Central memory CD4-positive, alpha-beta T cell (primary cell): Measurements from ENCODE around the gene MEGF9.

ENCODE experiments used
- DNase-seq: peaks from one replicate; pipeline ENCODE4 v3.0.0; 2022

The MEGF9 gene

GRCh38 chr9:120701248-120701647 is 13.0 kb downstream of the MEGF9 start:
- DNase-seq = no peak

GRCh38 chr9:120698766-120699165 is 15.5 kb downstream of the MEGF9 start:
- DNase-seq = no peak

GRCh38 chr9:120697448-120697847 is 16.8 kb downstream of the MEGF9 start:
- no peak for DNase-seq

GRCh38 chr9:120696551-120697230 is 17.6 kb downstream of the MEGF9 start:
- no peak for DNase-seq

- no peak for DNase-seq
These were observed 19.7 kb downstream of the MEGF9 start for GRCh38 chr9:120694559-120694958.

- no peak for DNase-seq
These were observed 20.6 kb downstream of the MEGF9 start for GRCh38 chr9:120693700-120694008.

GRCh38 chr9:120692901-120693699 is 21.2 kb downstream of the MEGF9 start:
- no peak for DNase-seq

- no peak for DNase-seq
These were observed 23.9 kb downstream of the MEGF9 start for GRCh38 chr9:120690372-120690771.

GRCh38 chr9:120689860-120690259 is 24.4 kb downstream of the MEGF9 start:
- DNase-seq = no peak

- no peak for DNase-seq
These were observed 25.5 kb downstream of the MEGF9 start for GRCh38 chr9:120688758-120689157.

- no peak for DNase-seq
These were observed 31.1 kb downstream of the MEGF9 start for GRCh38 chr9:120683150-120683549.

- no peak for DNase-seq
These were observed 33.1 kb downstream of the MEGF9 start for GRCh38 chr9:120681121-120681520.

GRCh38 chr9:120680579-120680978 is 33.7 kb downstream of the MEGF9 start:
- no peak for DNase-seq

- no peak for DNase-seq
These were observed 34.1 kb downstream of the MEGF9 start for GRCh38 chr9:120680161-120680560.

GRCh38 chr9:120677965-120678364 is 36.3 kb downstream of the MEGF9 start:
- DNase-seq = no peak

- DNase-seq = no peak
These were observed 37.4 kb downstream of the MEGF9 start for GRCh38 chr9:120676767-120677402.

- no peak for DNase-seq
These were observed 45.9 kb downstream of the MEGF9 start for GRCh38 chr9:120668399-120668798.

GRCh38 chr9:120663950-120664349 is 50.3 kb downstream of the MEGF9 start:
- DNase-seq = no peak

- no peak for DNase-seq
These were observed 50.9 kb downstream of the MEGF9 start for GRCh38 chr9:120663380-120663779.

GRCh38 chr9:120662513-120662912 is 51.8 kb downstream of the MEGF9 start:
- DNase-seq = no peak

- DNase-seq = no peak
These were observed 54.6 kb downstream of the MEGF9 start for GRCh38 chr9:120659676-120660075.

GRCh38 chr9:120659209-120659608 is 55.1 kb downstream of the MEGF9 start:
- DNase-seq = no peak

- DNase-seq = no peak
These were observed 59.2 kb downstream of the MEGF9 start for GRCh38 chr9:120655005-120655622.

- no peak for DNase-seq
These were observed 60.0 kb downstream of the MEGF9 start for GRCh38 chr9:120654272-120654671.
